ENCODE results near the gene FER1L5. TPM values are rescaled to one million over a fixed set of nuclear protein-coding genes. Genes with fewer than 3 reads are reported as not detected.
A peak's percentile ranks its signal among the peaks of the same experiment; 100 is the strongest.

FER1L5 gene
- total and polyA plus RNA-seq, 2 donors (not counting 3 experiments of a cell fraction or from before 2014, with no cell fraction given), result not detected

- H3K9me3 ChIP-seq (replicated peaks; ENCODE audit: control insufficient read depth, insufficient read depth, low read length), result no peaks in the 10 kb centered on the region
- H3K27me3 ChIP-seq (ENCODE audit: control insufficient read depth in 2 of 2, insufficient read depth in 2 of 2, low read length in 2 of 2), result no peaks in the 10 kb centered on the region
- ChIA-PET POLR2A (no interaction called here), CTCF (interaction anchor here (0.7 to 2.6 kb wide), 5 partner anchors 10 to 508 kb away, joined by 3 to 13 read pairs (median 3); no protein-coding TSS in a partner anchor)
- H3K4me3 ChIP-seq (replicated peaks in 1 of 3; ENCODE audit: insufficient read depth in 1 of 3, low read depth in 1 of 3, low read length in 3 of 3), result no peak overlapping the region
- no peaks in the 10 kb centered on the region for H4K20me1 ChIP-seq (replicated peaks; ENCODE audit: control insufficient read depth, extremely low read depth, insufficient read depth, low read length)
- no peak overlapping the region for H3K4me2 ChIP-seq (ENCODE audit: insufficient read depth, low read length)
- no peak overlapping the region for H2AFZ ChIP-seq (ENCODE audit: low read depth, low read length)
- FAIRE-seq (no peak), DNase-seq (ENCODE audit: low read depth, low spot score) (no peak)
- H3K9ac ChIP-seq (replicated peaks; ENCODE audit: extremely low read depth, insufficient read depth, low read length), result no peak overlapping the region
- BruUV-seq (replicated peaks), result no TSS peak
- peaks cover 33 to 57% of the 10 kb centered on the region in 2 experiments for H3K36me3 ChIP-seq (ENCODE audit: control insufficient read depth in 2 of 2, extremely low read depth in 1 of 2, insufficient read depth in 2 of 2, low read length in 2 of 2)
- H3K4me1 ChIP-seq (ENCODE audit: control insufficient read depth, extremely low read depth, insufficient read depth, low read length), result no peaks in the 10 kb centered on the region
- intact Hi-C loops (cut with micrococcal nuclease) (no loop called here), dilution Hi-C loops (cut with MboI; ENCODE audit: extremely low pct_ligation_motif_present, low sequenced_read_pairs) (no loop called here)
- TF ChIP-seq JUN (IDR thresholded peaks at IDR 0.05; ENCODE audit: borderline replicate concordance, insufficient read depth, insufficient read length, low read depth) (no peak), CTCF (IDR thresholded peaks at IDR 0.05; ENCODE audit: extremely low read depth in 1 of 2, insufficient read depth in 1 of 2, low read depth in 1 of 2, low read length in 2 of 2) (peak; percentile 7 to 20), POLR2A (IDR thresholded peaks at IDR 0.05; ENCODE audit: low read depth, low read length) (no peak), EZH2 (IDR thresholded peaks at IDR 0.05; ENCODE audit: borderline replicate concordance, low read depth, low read length, severe bottlenecking) (no peak), MYC (IDR thresholded peaks at IDR 0.05; ENCODE audit: low read depth, low read length) (no peak), GATA2 (IDR thresholded peaks at IDR 0.05; ENCODE audit: insufficient read depth, insufficient read length, low read depth, low read length) (no peak), POLR2AphosphoS5 (IDR thresholded peaks at IDR 0.05; ENCODE audit: insufficient read depth, low read depth, low read length) (no peak)
- TF ChIP-seq, protein P1, sequence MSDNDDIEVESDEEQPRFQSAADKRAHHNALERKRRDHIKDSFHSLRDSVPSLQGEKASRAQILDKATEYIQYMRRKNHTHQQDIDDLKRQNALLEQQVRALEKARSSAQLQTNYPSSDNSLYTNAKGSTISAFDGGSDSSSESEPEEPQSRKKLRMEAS (IDR thresholded peaks at IDR 0.05; ENCODE audit: insufficient read depth, insufficient read length), result no peak
- H3K27ac ChIP-seq (ENCODE audit: insufficient read depth, low read depth, low read length), result no peak overlapping the region
- H3K9me1 ChIP-seq (replicated peaks; ENCODE audit: control insufficient read depth, extremely low read depth, insufficient read depth, low read length), result no peaks in the 10 kb centered on the region
- no peaks in the 10 kb centered on the region for H3K79me2 ChIP-seq (ENCODE audit: control insufficient read depth, insufficient read depth, low read length)
Observed at GRCh38 chr2:96604104-96604503, 38.5 kb upstream of the FER1L5 start.

Measured in endothelial cell of umbilical vein (primary cell).